ENCODE results near the gene TUBGCP2. TPM values are rescaled to one million over a fixed set of nuclear protein-coding genes. Genes with fewer than 3 reads are reported as not detected.
A peak's percentile ranks its signal among the peaks of the same experiment; 100 is the strongest.

The TUBGCP2 gene
- polyA plus RNA-seq, 3 donors: 25.9 to 78.6 (median 39.3) TPM

GRCh38 chr10:133272301-133272963, 36.2 kb downstream of the TUBGCP2 start:
- peaks cover 33 to 41% of the 10 kb centered on the region in 2 donors for H3K4me1 ChIP-seq (ENCODE audit: control insufficient read depth in 1 of 2, insufficient read depth in 2 of 2, low read length in 2 of 2)
- Mint-ChIP-seq H3K9me3 (peaks cover 0 to 2% (median 0%) of the 10 kb centered on the region in 7 donors), H3K4me3 (peak overlapping the region in 1 of 2 donors; percentile 42), H3K36me3 (peaks cover 37 to 54% of the 10 kb centered on the region in 2 donors), H3K27me3 (ENCODE audit: low read depth in 3 of 3) (peaks cover 0 to 18% (median 2%) of the 10 kb centered on the region in 3 donors), H3K4me1 (peaks cover 19% of the 10 kb centered on the region), H3K27ac (peak overlapping the region in 2 of 7 donors; percentile 43 to 58)
- H3K9me3 ChIP-seq (replicated peaks in 1 of 2; ENCODE audit: control insufficient read depth in 1 of 2, insufficient read depth in 1 of 2, low read length in 2 of 2): no peaks in the 10 kb centered on the region
- H3K79me2 ChIP-seq (ENCODE audit: insufficient read depth, low read length): peaks cover 35% of the 10 kb centered on the region
- no peak overlapping the region for H3K27ac ChIP-seq (ENCODE audit: low read depth in 1 of 2, low read length in 2 of 2)
- WGBS (ENCODE audit: insufficient coverage): 91% methylated on average over 18 of the region's 29 CpGs
- H3K27me3 ChIP-seq (ENCODE audit: control insufficient read depth in 2 of 2, insufficient read depth in 2 of 2, low read length in 2 of 2): no peaks in the 10 kb centered on the region
- peaks cover 61 to 64% of the 10 kb centered on the region in 2 donors for H3K36me3 ChIP-seq (replicated peaks in 1 of 2; ENCODE audit: control insufficient read depth in 1 of 2, insufficient read depth in 2 of 2, low read length in 2 of 2)
- H3K4me3 ChIP-seq (replicated peaks in 1 of 3; ENCODE audit: low read depth in 2 of 3, low read length in 3 of 3): no peak overlapping the region
- H2AFZ ChIP-seq (ENCODE audit: insufficient read depth, low read depth, low read length, poor library complexity, severe bottlenecking): no peak overlapping the region
- DNase-seq: no peak
- intact Hi-C loops (cut with micrococcal nuclease): no loop called here
- TF ChIP-seq CTCF (IDR thresholded peaks at IDR 0.05): no peak
- H3K9ac ChIP-seq (ENCODE audit: insufficient read depth, low read length, poor library complexity, severe bottlenecking): no peak overlapping the region
- peaks cover 81% of the 10 kb centered on the region for H4K20me1 ChIP-seq (ENCODE audit: insufficient read depth, low read length)
- H3K4me2 ChIP-seq (replicated peaks; ENCODE audit: extremely low read depth, low read length, poor library complexity, severe bottlenecking): no peak overlapping the region

- Histone ChIP-seq H3K36me3 (replicated peaks in 1 of 2; ENCODE audit: control insufficient read depth in 1 of 2, insufficient read depth in 2 of 2, low read length in 2 of 2) (peaks cover 69 to 72% of the 10 kb centered on the region in 2 donors), H4K20me1 (ENCODE audit: insufficient read depth, low read length) (peaks cover 85% of the 10 kb centered on the region), H3K9ac (ENCODE audit: insufficient read depth, low read length, poor library complexity, severe bottlenecking) (no peak overlapping the region), H3K27me3 (ENCODE audit: control insufficient read depth in 2 of 2, insufficient read depth in 2 of 2, low read length in 2 of 2) (no peaks in the 10 kb centered on the region), H3K4me1 (ENCODE audit: control insufficient read depth in 1 of 2, insufficient read depth in 2 of 2, low read length in 2 of 2) (peaks cover 27 to 33% of the 10 kb centered on the region in 2 donors), H3K4me3 (replicated peaks in 1 of 3; ENCODE audit: low read depth in 2 of 3, low read length in 3 of 3) (no peak overlapping the region), H3K9me3 (replicated peaks in 1 of 2; ENCODE audit: control insufficient read depth in 1 of 2, insufficient read depth in 1 of 2, low read length in 2 of 2) (no peaks in the 10 kb centered on the region), H2AFZ (ENCODE audit: insufficient read depth, low read depth, low read length, poor library complexity, severe bottlenecking) (no peak overlapping the region), H3K79me2 (ENCODE audit: insufficient read depth, low read length) (peaks cover 30% of the 10 kb centered on the region), H3K4me2 (replicated peaks; ENCODE audit: extremely low read depth, low read length, poor library complexity, severe bottlenecking) (no peak overlapping the region), H3K27ac (ENCODE audit: low read depth in 1 of 2, low read length in 2 of 2) (no peak overlapping the region)
- intact Hi-C loops (cut with micrococcal nuclease): no loop called here
- Mint-ChIP-seq H3K27ac (peak overlapping the region in 4 of 7 donors; percentile 43 to 64 (median 54)), H3K9me3 (peaks cover 0 to 2% (median 0%) of the 10 kb centered on the region in 7 donors), H3K4me3 (no peak overlapping the region), H3K27me3 (ENCODE audit: low read depth in 3 of 3) (peaks cover 0 to 18% (median 2%) of the 10 kb centered on the region in 3 donors), H3K36me3 (peaks cover 37 to 60% of the 10 kb centered on the region in 2 donors), H3K4me1 (peaks cover 18% of the 10 kb centered on the region)
- WGBS (ENCODE audit: insufficient coverage): 86% methylated on average over 34 of the region's 35 CpGs
- DNase-seq: no peak
- no peak for TF ChIP-seq CTCF (IDR thresholded peaks at IDR 0.05)
These were observed 37.0 kb downstream of the TUBGCP2 start for GRCh38 chr10:133271521-133272300.

Measured in CD14-positive monocyte (primary cell).